Astrocyte (in vitro differentiated cells and primary cell): ENCODE measurements around the gene ICE1.

ENCODE experiments used
- EZH2 ChIP-seq: IDR thresholded peaks from 2 replicates; pipeline ENCODE4 v1.6.1; 2012; ENCODE audit warnings: mild to moderate bottlenecking, low read length, inconsistent platforms; ENCODE audit not compliant: insufficient read depth
- TF ChIP-seq, protein P1 (sequence below): IDR thresholded peaks from 2 replicates; pipeline ENCODE4 v1.5.1; 2011; ENCODE audit warnings: low read depth, mild to moderate bottlenecking, inconsistent platforms, low read length, moderate library complexity; ENCODE audit not compliant: insufficient read depth

DNA sequence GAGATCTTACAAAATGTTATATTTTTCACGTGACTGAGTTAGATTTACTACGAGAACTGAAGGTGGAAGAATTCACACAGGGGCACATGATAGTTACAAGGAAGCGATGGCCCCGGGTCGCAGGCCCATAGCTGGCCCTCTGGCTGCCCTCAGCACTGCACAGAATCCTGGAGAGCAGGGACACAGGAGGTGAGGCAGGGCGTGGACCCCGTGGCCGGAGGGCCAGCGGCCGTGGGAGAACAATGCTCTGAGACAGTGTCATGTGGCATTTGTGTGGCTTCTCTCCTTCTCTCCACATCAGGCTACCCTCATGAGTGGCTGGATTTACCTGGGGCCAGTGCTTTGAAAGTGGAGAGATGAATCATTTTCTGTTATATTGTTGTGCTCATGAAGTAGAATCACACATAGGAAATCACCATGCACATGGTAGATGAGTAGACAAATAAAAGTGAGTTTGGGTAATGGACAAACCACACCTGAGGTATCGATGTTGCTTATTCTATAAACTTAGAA lies 89.5 kb downstream of the ICE1 start:
- TF ChIP-seq, protein P1, sequence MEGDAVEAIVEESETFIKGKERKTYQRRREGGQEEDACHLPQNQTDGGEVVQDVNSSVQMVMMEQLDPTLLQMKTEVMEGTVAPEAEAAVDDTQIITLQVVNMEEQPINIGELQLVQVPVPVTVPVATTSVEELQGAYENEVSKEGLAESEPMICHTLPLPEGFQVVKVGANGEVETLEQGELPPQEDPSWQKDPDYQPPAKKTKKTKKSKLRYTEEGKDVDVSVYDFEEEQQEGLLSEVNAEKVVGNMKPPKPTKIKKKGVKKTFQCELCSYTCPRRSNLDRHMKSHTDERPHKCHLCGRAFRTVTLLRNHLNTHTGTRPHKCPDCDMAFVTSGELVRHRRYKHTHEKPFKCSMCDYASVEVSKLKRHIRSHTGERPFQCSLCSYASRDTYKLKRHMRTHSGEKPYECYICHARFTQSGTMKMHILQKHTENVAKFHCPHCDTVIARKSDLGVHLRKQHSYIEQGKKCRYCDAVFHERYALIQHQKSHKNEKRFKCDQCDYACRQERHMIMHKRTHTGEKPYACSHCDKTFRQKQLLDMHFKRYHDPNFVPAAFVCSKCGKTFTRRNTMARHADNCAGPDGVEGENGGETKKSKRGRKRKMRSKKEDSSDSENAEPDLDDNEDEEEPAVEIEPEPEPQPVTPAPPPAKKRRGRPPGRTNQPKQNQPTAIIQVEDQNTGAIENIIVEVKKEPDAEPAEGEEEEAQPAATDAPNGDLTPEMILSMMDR = no peak
- no peak for TF ChIP-seq EZH2
